Thyroid gland (tissue), 4 donors: Measurements from ENCODE around the gene CSNK2A1.

Experiments
- CTCF ChIP-seq, 6 experiments: fragments of 200-600 bp in 3 of 6; fragments of 450-650 bp in 3 of 6; sonication (generic) in 3 of 6; IDR thresholded peaks; one replicate each; pipeline ENCODE4 v1.5.1; 2016 to 2019; ENCODE audit warnings: antibody characterized with exemption in 6 of 6, mild to moderate bottlenecking in 2 of 6, inconsistent platforms in 1 of 6, moderate library complexity in 1 of 6
- POLR2A ChIP-seq, 2 donors: fragments of 450-650 bp; IDR thresholded peaks; one replicate each; pipeline ENCODE4 v1.6.1; 2017; ENCODE audit warnings: antibody characterized with exemption in 2 of 2, mild to moderate bottlenecking in 2 of 2, moderate library complexity in 1 of 2

GRCh38 chr20:478949-479429, 64.6 kb downstream of the CSNK2A1 start:
- TF ChIP-seq POLR2A (IDR thresholded peaks at IDR 0.05) (no peak), CTCF (IDR thresholded peaks at IDR 0.05) (peak in 5 of 6 experiments; percentile 26 to 60 (median 54))
